ENCODE data around the gene ST8SIA5. TPM values are rescaled to one million over a fixed set of nuclear protein-coding genes. Genes with fewer than 3 reads are reported as not detected.

ST8SIA5 gene
- total and polyA plus RNA-seq, 2 of the 13 experiments (the other 11 are each of a cell fraction or from before 2014, with no cell fraction given), result 0.07 to 0.20 TPM

DNA sequence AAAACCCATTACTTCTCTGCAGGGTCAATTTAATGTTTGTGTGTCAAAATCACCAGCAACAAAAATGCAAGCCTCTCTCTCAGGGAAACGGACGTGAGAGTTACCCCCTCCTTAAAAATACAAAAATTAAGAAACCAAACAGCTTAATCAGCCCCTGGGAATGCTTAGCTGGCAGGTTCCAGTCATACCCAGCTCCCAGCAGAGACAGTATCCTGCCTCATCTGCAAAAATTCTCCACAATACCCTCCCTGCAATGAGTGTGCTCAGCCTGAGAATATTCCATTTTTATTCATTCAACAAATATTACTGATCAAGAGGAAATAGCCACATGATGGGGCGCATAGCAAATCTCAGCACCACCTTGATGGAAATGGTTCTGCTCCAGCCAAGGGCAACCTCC is 36.3 kb downstream of the ST8SIA5 start:
- H3K27me3 ChIP-seq (ENCODE audit: control insufficient read depth in 1 of 2, insufficient read depth in 2 of 2, low read length in 2 of 2), result peaks cover 1 to 36% of the 10 kb centered on the region in 2 experiments; a peak in 3 of 5 replicates
- ChIA-PET CTCF (ENCODE audit: low intra/inter-chr PET ratio, low total read pairs) (no interaction called here), POLR2A (no interaction called here)
- no peak overlapping the region for H3K4me2 ChIP-seq (ENCODE audit: low read depth, low read length)
- DNase-seq (ENCODE audit: low spot score) (no peak), FAIRE-seq (no peak), ATAC-seq (no peak)
- TF ChIP-seq HDAC1 (CRISPR knock-in tag; IDR thresholded peaks at IDR 0.05) (no peak), MAFK (conservative IDR thresholded peaks at IDR 0.05 in 1 of 2, IDR thresholded peaks at IDR 0.05 in 1 of 2; ENCODE audit: low read length in 2 of 2) (0 out of 4 replicates have a peak, but pooled peaks of 1 of the 2 experiments have one; percentile 7)
- H3K4me1 ChIP-seq (ENCODE audit: insufficient read depth, low read length), result no peaks in the 10 kb centered on the region
- H3K27ac ChIP-seq (ENCODE audit: extremely low read length, insufficient read depth, low read length), result no peak overlapping the region
- no peaks in the 10 kb centered on the region for H3K36me3 ChIP-seq (replicated peaks in 1 of 2; ENCODE audit: control insufficient read depth in 1 of 2, insufficient read depth in 2 of 2, low read length in 2 of 2)
- intact Hi-C loops (cut with micrococcal nuclease; ENCODE audit: unreplicated experiment), result no loop called here
- no peaks in the 10 kb centered on the region for H3K9me3 ChIP-seq (ENCODE audit: low read length)
- 11% methylated on average over 3 of the region's 3 CpGs for WGBS (ENCODE audit: low lambda C conversion rate)
- H3K9ac ChIP-seq (ENCODE audit: insufficient read depth, low read depth, low read length), result no peak overlapping the region
- no peak overlapping the region for H2AFZ ChIP-seq (ENCODE audit: low read length)
- H3K79me2 ChIP-seq (ENCODE audit: insufficient read depth, low read length), result no peaks in the 10 kb centered on the region
- no peak overlapping the region for H3K4me3 ChIP-seq (replicated peaks in 1 of 3; ENCODE audit: insufficient read depth in 1 of 3, low read depth in 2 of 3, low read length in 3 of 3)
- no TSS peak for BruUV-seq (replicated peaks)
- in situ Hi-C loops (cut with HindIII; ENCODE audit: extremely low pct_ligation_motif_present, low pct_unique_long_range_greater_than_20kb), result no loop called here
- no peaks in the 10 kb centered on the region for H4K20me1 ChIP-seq (ENCODE audit: insufficient read depth, low read length)

DNA sequence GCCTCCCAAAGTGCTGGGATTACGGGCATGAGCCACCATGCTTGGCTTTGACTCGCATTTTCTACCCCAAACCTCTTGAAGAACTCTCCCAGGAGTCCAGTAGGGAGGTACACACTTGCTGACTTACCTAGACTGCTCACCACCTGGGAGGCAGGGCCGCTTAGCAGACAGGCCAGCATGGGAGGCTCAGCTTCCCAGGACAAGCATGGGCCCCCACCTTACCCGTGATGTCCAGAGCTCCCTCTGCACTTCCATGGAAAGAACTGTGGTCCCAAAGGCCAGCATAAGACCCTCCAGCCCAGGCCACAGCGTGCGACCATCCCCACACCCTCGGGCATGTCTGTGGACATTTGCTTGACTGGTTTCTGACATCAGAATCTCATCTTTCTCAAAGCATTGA is 36.8 kb downstream of the ST8SIA5 start:
- 10% methylated on average over 7 of the region's 7 CpGs for WGBS (ENCODE audit: low lambda C conversion rate)
- Histone ChIP-seq H3K4me3 (replicated peaks in 1 of 3; ENCODE audit: insufficient read depth in 1 of 3, low read depth in 2 of 3, low read length in 3 of 3) (no peak overlapping the region), H3K4me2 (ENCODE audit: low read depth, low read length) (no peak overlapping the region), H3K79me2 (ENCODE audit: insufficient read depth, low read length) (no peaks in the 10 kb centered on the region), H3K9ac (ENCODE audit: insufficient read depth, low read depth, low read length) (no peak overlapping the region), H3K27me3 (ENCODE audit: control insufficient read depth in 1 of 2, insufficient read depth in 2 of 2, low read length in 2 of 2) (peaks cover 1 to 36% of the 10 kb centered on the region in 2 experiments; a peak in 3 of 5 replicates), H3K4me1 (ENCODE audit: insufficient read depth, low read length) (no peaks in the 10 kb centered on the region), H2AFZ (ENCODE audit: low read length) (no peak overlapping the region), H3K9me3 (ENCODE audit: low read length) (no peaks in the 10 kb centered on the region), H4K20me1 (ENCODE audit: insufficient read depth, low read length) (no peaks in the 10 kb centered on the region), H3K27ac (ENCODE audit: extremely low read length, insufficient read depth, low read length) (no peak overlapping the region), H3K36me3 (replicated peaks in 1 of 2; ENCODE audit: control insufficient read depth in 1 of 2, insufficient read depth in 2 of 2, low read length in 2 of 2) (no peaks in the 10 kb centered on the region)
- ChIA-PET POLR2A (no interaction called here), CTCF (ENCODE audit: low intra/inter-chr PET ratio, low total read pairs) (no interaction called here)
- ATAC-seq, result no peak
- no TSS peak for BruUV-seq (replicated peaks)
- TF ChIP-seq, protein P1, sequence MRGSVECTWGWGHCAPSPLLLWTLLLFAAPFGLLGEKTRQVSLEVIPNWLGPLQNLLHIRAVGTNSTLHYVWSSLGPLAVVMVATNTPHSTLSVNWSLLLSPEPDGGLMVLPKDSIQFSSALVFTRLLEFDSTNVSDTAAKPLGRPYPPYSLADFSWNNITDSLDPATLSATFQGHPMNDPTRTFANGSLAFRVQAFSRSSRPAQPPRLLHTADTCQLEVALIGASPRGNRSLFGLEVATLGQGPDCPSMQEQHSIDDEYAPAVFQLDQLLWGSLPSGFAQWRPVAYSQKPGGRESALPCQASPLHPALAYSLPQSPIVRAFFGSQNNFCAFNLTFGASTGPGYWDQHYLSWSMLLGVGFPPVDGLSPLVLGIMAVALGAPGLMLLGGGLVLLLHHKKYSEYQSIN (CRISPR knock-in tag; IDR thresholded peaks at IDR 0.05; ENCODE audit: borderline replicate concordance), result no peak
- TF ChIP-seq, protein P2, sequence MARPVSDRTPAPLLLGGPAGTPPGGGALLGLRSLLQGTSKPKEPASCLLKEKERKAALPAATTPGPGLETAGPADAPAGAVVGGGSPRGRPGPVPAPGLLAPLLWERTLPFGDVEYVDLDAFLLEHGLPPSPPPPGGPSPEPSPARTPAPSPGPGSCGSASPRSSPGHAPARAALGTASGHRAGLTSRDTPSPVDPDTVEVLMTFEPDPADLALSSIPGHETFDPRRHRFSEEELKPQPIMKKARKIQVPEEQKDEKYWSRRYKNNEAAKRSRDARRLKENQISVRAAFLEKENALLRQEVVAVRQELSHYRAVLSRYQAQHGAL (CRISPR knock-in tag; IDR thresholded peaks at IDR 0.05; ENCODE audit: not compliant biosample characterization), result no peak
- TF ChIP-seq EP300 (IDR thresholded peaks at IDR 0.05; ENCODE audit: low read depth in 2 of 2, low read length in 2 of 2) (no peak), EP300 (CRISPR knock-in tag; IDR thresholded peaks at IDR 0.05; ENCODE audit: borderline replicate concordance) (no peak)
- intact Hi-C loops (cut with micrococcal nuclease; ENCODE audit: unreplicated experiment) (no loop called here), in situ Hi-C loops (cut with HindIII; ENCODE audit: extremely low pct_ligation_motif_present, low pct_unique_long_range_greater_than_20kb) (no loop called here)
- FAIRE-seq, result no peak
- no peak for DNase-seq (ENCODE audit: low spot score)
